Activated B cell treated with CpG ODN at 0.5 μM for 24 hours (primary cell): ENCODE measurements around the gene PIP5K1C. TPM values are rescaled to one million over a fixed set of nuclear protein-coding genes. Genes with fewer than 3 reads are reported as not detected.

Source experiments
- ATAC-seq: fragments of 200-7000 bp; cut with Tn5 transposase; one replicate; pipeline ENCODE4 v1.10.0; 2021; ENCODE audit warnings: low read depth, mild to moderate bottlenecking, moderate library complexity
- CTCF ChIA-PET: fragments of 350-600 bp; sonication (Branson Sonifier 250); formaldehyde crosslinking; loops from one replicate; lab custom pipeline; 2021; ENCODE audit warnings: antibody characterized with exemption; lab: Charles Lee
- POLR2A ChIA-PET: fragments of 350-600 bp; sonication (Branson Sonifier 250); formaldehyde crosslinking; loops from one replicate; lab custom pipeline; 2021; ENCODE audit warnings: antibody characterized with exemption; lab: Charles Lee
- DNase-seq: peaks from one replicate; pipeline ENCODE4 v3.0.0; 2022
- H3K27ac Mint-ChIP-seq: one replicate; pipeline ENCODE4 v1.8.0; 2020; ENCODE audit warnings: mixed read lengths
- H3K27me3 Mint-ChIP-seq: one replicate; pipeline ENCODE4 v1.8.0; 2021; ENCODE audit warnings: mixed read lengths
- H3K36me3 Mint-ChIP-seq: one replicate; pipeline ENCODE4 v1.8.0; 2021; ENCODE audit warnings: low read depth, mixed read lengths
- H3K4me1 Mint-ChIP-seq: one replicate; pipeline ENCODE4 v1.8.0; 2021; ENCODE audit warnings: mixed read lengths
- H3K4me3 Mint-ChIP-seq: one replicate; pipeline ENCODE4 v1.8.0; 2020; ENCODE audit warnings: mild to moderate bottlenecking, mixed read lengths
- H3K9me3 Mint-ChIP-seq: one replicate; pipeline ENCODE4 v1.8.0; 2020; ENCODE audit warnings: mixed read lengths
- intact Hi-C: fragments of 100-400 bp; cut with micrococcal nuclease; formaldehyde crosslinking; loops from one replicate; pipeline ENCODE4 v1.15.1; 2024
- total RNA-seq: library from RNA; stranded (reverse); gene quantifications from 2 replicates; pipeline ENCODE4 v1.2.3, GENCODE V29; 2022
- TF ChIP-seq, protein P1 (sequence below): fragments of 200-600 bp; IDR thresholded peaks from one replicate; pipeline ENCODE4 v1.8.0; 2022; ENCODE audit warnings: antibody characterized with exemption, mild to moderate bottlenecking

Gene PIP5K1C
- total RNA-seq, 1 donor from 2014 or later = 31.1 TPM

- no peak for ATAC-seq
- CTCF ChIA-PET = no interaction called here
Measured at GRCh38 chr19:3679138-3679537, 21.1 kb downstream of the PIP5K1C start.

DNA sequence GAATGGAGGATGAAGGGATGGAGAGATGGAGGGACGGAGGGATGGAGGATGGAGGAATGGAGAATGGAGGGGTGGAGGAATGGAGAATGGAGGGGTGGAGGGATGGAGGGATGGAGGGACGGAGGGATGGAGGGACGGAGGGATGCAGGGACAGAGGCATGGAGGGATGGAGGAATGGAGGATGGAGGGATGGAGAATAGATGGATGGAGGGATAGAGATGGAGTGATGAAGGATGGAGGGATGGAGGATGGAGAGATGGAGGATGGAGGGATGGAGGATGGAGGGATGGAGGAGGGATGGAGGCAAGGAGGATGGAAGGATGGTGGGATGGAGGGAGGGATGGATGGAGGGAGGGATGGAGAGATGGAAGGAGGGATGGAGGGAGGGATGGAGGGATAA lies 22.1 kb downstream of the PIP5K1C start:
- no peaks in the 10 kb centered on the region for H3K9me3 Mint-ChIP-seq
- POLR2A ChIA-PET = no interaction called here
- ATAC-seq = no peak

More at GRCh38 chr19:3679138-3679537, 21.1 kb downstream of the PIP5K1C start:
- no peak overlapping the region for H3K27ac Mint-ChIP-seq
- TF ChIP-seq, protein P1, sequence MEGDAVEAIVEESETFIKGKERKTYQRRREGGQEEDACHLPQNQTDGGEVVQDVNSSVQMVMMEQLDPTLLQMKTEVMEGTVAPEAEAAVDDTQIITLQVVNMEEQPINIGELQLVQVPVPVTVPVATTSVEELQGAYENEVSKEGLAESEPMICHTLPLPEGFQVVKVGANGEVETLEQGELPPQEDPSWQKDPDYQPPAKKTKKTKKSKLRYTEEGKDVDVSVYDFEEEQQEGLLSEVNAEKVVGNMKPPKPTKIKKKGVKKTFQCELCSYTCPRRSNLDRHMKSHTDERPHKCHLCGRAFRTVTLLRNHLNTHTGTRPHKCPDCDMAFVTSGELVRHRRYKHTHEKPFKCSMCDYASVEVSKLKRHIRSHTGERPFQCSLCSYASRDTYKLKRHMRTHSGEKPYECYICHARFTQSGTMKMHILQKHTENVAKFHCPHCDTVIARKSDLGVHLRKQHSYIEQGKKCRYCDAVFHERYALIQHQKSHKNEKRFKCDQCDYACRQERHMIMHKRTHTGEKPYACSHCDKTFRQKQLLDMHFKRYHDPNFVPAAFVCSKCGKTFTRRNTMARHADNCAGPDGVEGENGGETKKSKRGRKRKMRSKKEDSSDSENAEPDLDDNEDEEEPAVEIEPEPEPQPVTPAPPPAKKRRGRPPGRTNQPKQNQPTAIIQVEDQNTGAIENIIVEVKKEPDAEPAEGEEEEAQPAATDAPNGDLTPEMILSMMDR = no peak
- POLR2A ChIA-PET = no interaction called here
- H3K36me3 Mint-ChIP-seq = peaks cover 12% of the 10 kb centered on the region
- DNase-seq = no peak
- intact Hi-C loops = no loop called here
- no peak overlapping the region for H3K4me3 Mint-ChIP-seq
- H3K9me3 Mint-ChIP-seq = no peaks in the 10 kb centered on the region
- H3K4me1 Mint-ChIP-seq = peaks cover 22% of the 10 kb centered on the region
- no peaks in the 10 kb centered on the region for H3K27me3 Mint-ChIP-seq

GRCh38 chr19:3674784-3675543 lies 25.3 kb downstream of the PIP5K1C start:
- ATAC-seq (no peak), DNase-seq (no peak)
- no peak overlapping the region for H3K4me3 Mint-ChIP-seq
- TF ChIP-seq, protein P1 = no peak
- POLR2A ChIA-PET = interaction anchor here (0.6 kb wide), 1 partner anchor 24 kb away, joined by 3 read pairs; no protein-coding TSS in a partner anchor
- intact Hi-C loops = no loop called here
- peaks cover 11% of the 10 kb centered on the region for H3K36me3 Mint-ChIP-seq
- no peak overlapping the region for H3K27ac Mint-ChIP-seq
- no peaks in the 10 kb centered on the region for H3K9me3 Mint-ChIP-seq
- no peaks in the 10 kb centered on the region for H3K27me3 Mint-ChIP-seq
- H3K4me1 Mint-ChIP-seq = peaks cover 36% of the 10 kb centered on the region
- CTCF ChIA-PET = no interaction called here

More for the DNA sequence above, 22.1 kb downstream of the PIP5K1C start:
- H3K36me3 Mint-ChIP-seq = peaks cover 12% of the 10 kb centered on the region
- no peak overlapping the region for H3K4me3 Mint-ChIP-seq
- intact Hi-C loops = no loop called here
- TF ChIP-seq, protein P1 = no peak
- H3K4me1 Mint-ChIP-seq = peaks cover 15% of the 10 kb centered on the region
- H3K27ac Mint-ChIP-seq = no peak overlapping the region
- DNase-seq = no peak
- CTCF ChIA-PET = no interaction called here
- no peaks in the 10 kb centered on the region for H3K27me3 Mint-ChIP-seq

GRCh38 chr19:3673506-3674439 lies 26.5 kb downstream of the PIP5K1C start:
- Mint-ChIP-seq H3K27me3 (no peaks in the 10 kb centered on the region), H3K4me1 (peaks cover 32% of the 10 kb centered on the region), H3K9me3 (no peaks in the 10 kb centered on the region), H3K4me3 (no peak overlapping the region), H3K36me3 (peaks cover 6% of the 10 kb centered on the region), H3K27ac (no peak overlapping the region)
- ATAC-seq (no peak), DNase-seq (no peak)
- intact Hi-C loops = no loop called here
- ChIA-PET POLR2A (interaction anchor here (0.6 to 1.4 kb wide), 3 partner anchors 10 to 26 kb away, joined by 3 to 4 read pairs (median 3); no protein-coding TSS in a partner anchor), CTCF (interaction anchor here (1.0 kb wide), 1 partner anchor 19 kb away, joined by 4 read pairs; no protein-coding TSS in a partner anchor)
- TF ChIP-seq, protein P1 = no peak
